HEK293 (cell line): ENCODE data around the gene CEP85L.

Experiments used
- CTCF ChIA-PET: fragments of 350-600 bp; formaldehyde crosslinking; extraction: SDS; loops from one replicate; lab custom pipeline; 2021; ENCODE audit warnings: antibody characterized with exemption; lab: Yijun Ruan, JAX
- POLR2A ChIA-PET: fragments of 300-600 bp; formaldehyde crosslinking; extraction: SDS; loops from one replicate; lab custom pipeline; 2020; ENCODE audit warnings: antibody characterized with exemption, inconsistent platforms; lab: Yijun Ruan, JAX
- H3K27ac ChIP-seq: fragments of 200-500 bp; sonication (Bioruptor generic); 2 replicates; pipeline ENCODE4 v1.5.1; 2014; ENCODE audit warnings: low read depth, low read length, control low read depth, inconsistent platforms; ENCODE audit errors: extremely low read depth
- H3K36me3 ChIP-seq, 2 experiments: fragments of 200-500 bp in 1 of 2; sonication (Bioruptor generic) in 1 of 2; 1 replicate in 1 of 2; 2 replicates in 1 of 2; pipeline ENCODE4 v1.5.1; 2014 to 2017; ENCODE audit warnings: inconsistent platforms in 2 of 2, low read length in 2 of 2; ENCODE audit not compliant: control insufficient read depth in 2 of 2, insufficient read depth in 1 of 2
- H3K4me1 ChIP-seq: fragments of 200-500 bp; sonication (Bioruptor generic); 2 replicates; pipeline ENCODE4 v1.5.1; 2014; ENCODE audit warnings: mild to moderate bottlenecking, low read length, inconsistent platforms; ENCODE audit not compliant: control insufficient read depth, insufficient read depth
- H3K4me3 ChIP-seq: 2 replicates; pipeline ENCODE4 v1.5.1; 2011; ENCODE audit warnings: low read depth, mild to moderate bottlenecking, control low read depth, low read length, moderate library complexity
- H3K9me3 ChIP-seq: fragments of 200-500 bp; sonication (Bioruptor generic); 2 replicates; pipeline ENCODE4 v1.5.1; 2014; ENCODE audit warnings: low read depth, low read length, inconsistent platforms; ENCODE audit not compliant: control insufficient read depth, insufficient read depth
- GLI2 ChIP-seq: fragments of 450-650 bp; formaldehyde crosslinking; IDR thresholded peaks from 2 replicates; pipeline ENCODE4; 2017; ENCODE audit warnings: missing biosample characterization, missing genetic modification characterization, low read depth, borderline replicate concordance
- HOXD13 ChIP-seq: sonication (generic); formaldehyde crosslinking; IDR thresholded peaks from 2 replicates; pipeline ENCODE4 v1.8.0; 2022; ENCODE audit warnings: missing genetic modification reagents, borderline replicate concordance
- MZF1 ChIP-seq: fragments of 450-650 bp; formaldehyde crosslinking; IDR thresholded peaks from 2 replicates; pipeline ENCODE4 v1.5.1; 2017; ENCODE audit warnings: missing biosample characterization, missing genetic modification characterization, borderline replicate concordance
- REST ChIP-seq: fragments of 450-650 bp; formaldehyde crosslinking; IDR thresholded peaks from 2 replicates; pipeline ENCODE4 v1.5.1; 2016; ENCODE audit warnings: missing biosample characterization, missing genetic modification characterization
- TCF7L2 ChIP-seq: IDR thresholded peaks from 2 replicates; pipeline ENCODE4 v1.6.1; 2011; ENCODE audit warnings: low read depth, mild to moderate bottlenecking, inconsistent platforms, low read length, moderate library complexity, borderline replicate concordance
- TRIM28 ChIP-seq: IDR thresholded peaks from 2 replicates; pipeline ENCODE4 v1.6.1; 2011; ENCODE audit warnings: low read length, control low read depth, borderline replicate concordance
- ZBTB1 ChIP-seq: fragments of 450-650 bp; formaldehyde crosslinking; IDR thresholded peaks from 2 replicates; pipeline ENCODE4 v1.5.1; 2016; ENCODE audit warnings: missing biosample characterization, missing genetic modification characterization
- ZFP41 ChIP-seq: fragments of 450-650 bp; formaldehyde crosslinking; IDR thresholded peaks from 2 replicates; pipeline ENCODE4 v1.5.1; 2016; ENCODE audit warnings: missing biosample characterization, missing genetic modification characterization, borderline replicate concordance
- ZNF146 ChIP-seq: fragments of 450-650 bp; formaldehyde crosslinking; IDR thresholded peaks from 2 replicates; pipeline ENCODE4 v1.5.1; 2016; ENCODE audit warnings: missing biosample characterization, missing genetic modification characterization
- ZNF18 ChIP-seq: fragments of 450-650 bp; formaldehyde crosslinking; IDR thresholded peaks from 2 replicates; pipeline ENCODE4 v1.5.1; 2016; ENCODE audit warnings: missing biosample characterization, missing genetic modification characterization
- ZNF24 ChIP-seq: fragments of 450-650 bp; formaldehyde crosslinking; IDR thresholded peaks from 2 replicates; pipeline ENCODE4 v1.5.1; 2016; ENCODE audit warnings: missing biosample characterization, missing genetic modification characterization
- ZNF274 ChIP-seq, 2 experiments: fragments of 200-500 bp in 1 of 2; fragments of 450-650 bp in 1 of 2; sonication (Bioruptor generic) in 1 of 2; formaldehyde crosslinking in 1 of 2; IDR thresholded peaks; 2 replicates each; pipeline versions ENCODE4 v1.5.1 to v1.6.1; 2014 to 2016; ENCODE audit warnings: borderline replicate concordance in 1 of 2, inconsistent platforms in 1 of 2, low read length in 1 of 2, missing biosample characterization in 1 of 2, missing genetic modification characterization in 1 of 2
- ZNF311 ChIP-seq: fragments of 450-650 bp; formaldehyde crosslinking; IDR thresholded peaks from 2 replicates; pipeline ENCODE4 v1.5.1; 2017; ENCODE audit warnings: missing biosample characterization, missing genetic modification characterization, borderline replicate concordance
- ZNF366 ChIP-seq: fragments of 450-650 bp; formaldehyde crosslinking; conservative IDR thresholded peaks from 2 replicates; pipeline ENCODE4 v1.5.1; 2016; ENCODE audit warnings: missing biosample characterization, missing genetic modification characterization
- ZNF37A ChIP-seq: fragments of 450-650 bp; IDR thresholded peaks from 2 replicates; pipeline ENCODE4 v1.5.1; 2018; ENCODE audit warnings: missing biosample characterization, missing genetic modification characterization
- ZNF404 ChIP-seq: fragments of 450-650 bp; formaldehyde crosslinking; IDR thresholded peaks from 2 replicates; pipeline ENCODE4 v1.5.1; 2017; ENCODE audit warnings: missing biosample characterization, missing genetic modification characterization
- ZNF514 ChIP-seq: fragments of 450-650 bp; formaldehyde crosslinking; IDR thresholded peaks from 2 replicates; pipeline ENCODE4 v1.5.1; 2016; ENCODE audit warnings: missing biosample characterization, missing genetic modification characterization
- ZNF580 ChIP-seq: fragments of 450-650 bp; formaldehyde crosslinking; IDR thresholded peaks from 2 replicates; pipeline ENCODE4 v1.5.1; 2016; ENCODE audit warnings: missing biosample characterization, missing genetic modification characterization
- ZNF654 ChIP-seq: fragments of 450-650 bp; formaldehyde crosslinking; IDR thresholded peaks from 2 replicates; pipeline ENCODE4 v1.5.1; 2016; ENCODE audit warnings: low read depth, missing biosample characterization, missing genetic modification characterization
- ZNF701 ChIP-seq: fragments of 450-650 bp; formaldehyde crosslinking; IDR thresholded peaks from 2 replicates; pipeline ENCODE4 v1.5.1; 2016; ENCODE audit warnings: missing biosample characterization, missing genetic modification characterization

The CEP85L gene

GRCh38 chr6:118511930-118512715 lies 139.3 kb downstream of the CEP85L start:
- no peak overlapping the region for H3K27ac ChIP-seq
- no peak for TF ChIP-seq ZFP41 (tag by site-specific recombination)
- no peak for TF ChIP-seq ZNF146
- no peak overlapping the region for H3K4me3 ChIP-seq
- no peaks in the 10 kb centered on the region for H3K9me3 ChIP-seq
- H3K4me1 ChIP-seq, result no peaks in the 10 kb centered on the region
- POLR2A ChIA-PET, result no interaction called here
- no peaks in the 10 kb centered on the region for H3K36me3 ChIP-seq
- CTCF ChIA-PET, result interaction anchor here (0.6 to 1.6 kb wide), 7 partner anchors 15 to 432 kb away, joined by 3 to 4 read pairs (median 3); no protein-coding TSS in a partner anchor

- ChIA-PET CTCF (interaction anchor here (0.9 to 1.0 kb wide), 2 partner anchors 16 to 97 kb away, joined by 3 read pairs; no protein-coding TSS in a partner anchor), POLR2A (no interaction called here)
- no peak overlapping the region for H3K27ac ChIP-seq
- peaks cover 0 to 6% of the 10 kb centered on the region in 2 experiments; a peak in 2 of 3 replicates for H3K36me3 ChIP-seq
- H3K4me1 ChIP-seq, result no peaks in the 10 kb centered on the region
- H3K9me3 ChIP-seq, result no peaks in the 10 kb centered on the region
- H3K4me3 ChIP-seq, result no peak overlapping the region
- TF ChIP-seq ZNF654 (tag by site-specific recombination), result peak; percentile 57
- no peak for TF ChIP-seq MZF1
- TF ChIP-seq, all 188 proteins: peak for 1
These were observed 142.3 kb downstream of the CEP85L start for GRCh38 chr6:118509009-118509617.

- ChIA-PET POLR2A (no interaction called here), CTCF (interaction anchor here (0.6 to 1.6 kb wide), 6 partner anchors 23 to 223 kb away, joined by 3 to 5 read pairs (median 3); no protein-coding TSS in a partner anchor)
- H3K36me3 ChIP-seq, result peaks cover 0 to 7% of the 10 kb centered on the region in 2 experiments; a peak in 2 of 3 replicates
- no peaks in the 10 kb centered on the region for H3K4me1 ChIP-seq
- no peak overlapping the region for H3K4me3 ChIP-seq
- no peaks in the 10 kb centered on the region for H3K9me3 ChIP-seq
- TF ChIP-seq ZNF37A (tag by site-specific recombination), result no peak
- TF ChIP-seq ZNF18 (tag by site-specific recombination), result no peak
- TF ChIP-seq, all 188 proteins: peak for 0
- no peak overlapping the region for H3K27ac ChIP-seq
These were observed 143.8 kb downstream of the CEP85L start for GRCh38 chr6:118507636-118508035.

DNA sequence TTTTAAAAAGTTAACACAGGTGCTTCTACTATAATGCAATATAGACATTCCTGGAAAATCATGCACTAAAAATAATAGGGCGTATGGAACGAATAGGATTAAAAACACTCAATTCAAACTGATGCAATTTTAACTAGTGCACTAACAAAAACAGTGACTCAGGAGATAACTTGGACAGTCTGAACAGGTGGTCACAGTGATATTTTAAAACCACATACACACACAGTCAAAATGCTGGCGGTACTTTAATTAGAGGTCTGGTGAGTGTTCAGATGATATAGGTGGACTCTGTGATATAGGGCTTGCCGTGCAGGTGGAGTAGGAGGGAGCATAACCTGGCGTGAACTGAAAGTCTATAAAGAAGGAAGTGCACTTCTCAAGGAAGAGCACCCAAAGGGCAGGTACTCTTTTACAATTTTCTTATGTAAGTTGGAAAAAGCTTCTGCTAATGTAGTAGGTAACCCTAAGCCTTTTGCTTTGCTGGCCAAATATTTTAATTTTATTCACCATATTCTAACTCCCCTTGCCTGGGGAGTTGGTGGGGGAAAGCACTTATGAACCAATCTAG lies 145.2 kb downstream of the CEP85L start:
- no peak overlapping the region for H3K27ac ChIP-seq
- no peaks in the 10 kb centered on the region for H3K4me1 ChIP-seq
- ChIA-PET CTCF (interaction anchor here (1.0 to 1.6 kb wide), 2 partner anchors 22 to 222 kb away, joined by 3 to 4 read pairs; no protein-coding TSS in a partner anchor), POLR2A (no interaction called here)
- H3K36me3 ChIP-seq, result peaks cover 0 to 9% of the 10 kb centered on the region in 2 experiments; a peak in 2 of 3 replicates
- H3K4me3 ChIP-seq, result no peak overlapping the region
- no peaks in the 10 kb centered on the region for H3K9me3 ChIP-seq
- no peak for TF ChIP-seq GLI2 (tag by site-specific recombination)
- no peak for TF ChIP-seq TRIM28
- TF ChIP-seq TCF7L2, result no peak
- no peak for TF ChIP-seq ZNF274 (IDR thresholded peaks at IDR 0.05; ENCODE audit: low read length)
- TF ChIP-seq ZNF274 (tag by site-specific recombination; IDR thresholded peaks at IDR 0.05; ENCODE audit: borderline replicate concordance), result no peak
- no peak for TF ChIP-seq ZBTB1 (tag by site-specific recombination)
- TF ChIP-seq ZNF366 (tag by site-specific recombination), result no peak
- TF ChIP-seq REST, result no peak
- TF ChIP-seq ZNF24 (tag by site-specific recombination), result no peak
- no peak for TF ChIP-seq ZNF580 (tag by site-specific recombination)
- no peak for TF ChIP-seq ZNF514 (tag by site-specific recombination)
- TF ChIP-seq HOXD13 (CRISPR knock-in tag), result no peak
- no peak for TF ChIP-seq ZNF404
- no peak for TF ChIP-seq ZNF701 (tag by site-specific recombination)
- TF ChIP-seq ZNF311, result no peak
